VCaP (cell line): Measurements from ENCODE around the gene MYL6B.
A peak's percentile ranks its signal among the peaks of the same experiment; 100 is the strongest.
"Not testable (repeated sequence)": the region's sequence is repeated elsewhere in the genome, so short reads cannot be mapped to it uniquely, and the experiment has no call there.

Source experiments
- H3K27ac ChIP-seq: fragments of 450-650 bp; 2 replicates; pipeline ENCODE4 v1.5.1; 2017
- TF ChIP-seq, protein P1 (sequence below): fragments of 450-650 bp; conservative IDR thresholded peaks from 2 replicates; pipeline ENCODE4 v1.5.1; 2017; ENCODE audit warnings: mild to moderate bottlenecking, moderate library complexity

Gene MYL6B

DNA sequence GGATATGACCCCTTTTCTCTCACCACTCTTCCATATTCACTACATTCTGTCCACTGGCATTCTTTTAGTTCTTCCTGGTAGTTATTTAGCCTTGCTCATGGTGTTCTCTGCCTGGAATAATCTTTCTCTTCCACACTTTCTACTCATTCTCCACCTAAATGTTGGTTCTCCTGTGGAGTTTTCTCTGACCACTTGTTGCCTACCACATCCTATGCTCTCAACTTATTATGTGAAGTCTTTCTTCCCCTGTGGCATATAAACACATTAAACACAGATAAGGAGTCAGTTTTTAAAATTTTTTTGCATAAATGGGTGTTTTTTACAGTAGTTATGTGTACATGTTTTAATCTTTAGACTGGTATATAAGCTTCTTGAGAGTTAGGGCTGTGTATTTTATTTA, 40.2 kb downstream of the MYL6B start:
- TF ChIP-seq, protein P1, sequence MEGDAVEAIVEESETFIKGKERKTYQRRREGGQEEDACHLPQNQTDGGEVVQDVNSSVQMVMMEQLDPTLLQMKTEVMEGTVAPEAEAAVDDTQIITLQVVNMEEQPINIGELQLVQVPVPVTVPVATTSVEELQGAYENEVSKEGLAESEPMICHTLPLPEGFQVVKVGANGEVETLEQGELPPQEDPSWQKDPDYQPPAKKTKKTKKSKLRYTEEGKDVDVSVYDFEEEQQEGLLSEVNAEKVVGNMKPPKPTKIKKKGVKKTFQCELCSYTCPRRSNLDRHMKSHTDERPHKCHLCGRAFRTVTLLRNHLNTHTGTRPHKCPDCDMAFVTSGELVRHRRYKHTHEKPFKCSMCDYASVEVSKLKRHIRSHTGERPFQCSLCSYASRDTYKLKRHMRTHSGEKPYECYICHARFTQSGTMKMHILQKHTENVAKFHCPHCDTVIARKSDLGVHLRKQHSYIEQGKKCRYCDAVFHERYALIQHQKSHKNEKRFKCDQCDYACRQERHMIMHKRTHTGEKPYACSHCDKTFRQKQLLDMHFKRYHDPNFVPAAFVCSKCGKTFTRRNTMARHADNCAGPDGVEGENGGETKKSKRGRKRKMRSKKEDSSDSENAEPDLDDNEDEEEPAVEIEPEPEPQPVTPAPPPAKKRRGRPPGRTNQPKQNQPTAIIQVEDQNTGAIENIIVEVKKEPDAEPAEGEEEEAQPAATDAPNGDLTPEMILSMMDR = no peak

DNA sequence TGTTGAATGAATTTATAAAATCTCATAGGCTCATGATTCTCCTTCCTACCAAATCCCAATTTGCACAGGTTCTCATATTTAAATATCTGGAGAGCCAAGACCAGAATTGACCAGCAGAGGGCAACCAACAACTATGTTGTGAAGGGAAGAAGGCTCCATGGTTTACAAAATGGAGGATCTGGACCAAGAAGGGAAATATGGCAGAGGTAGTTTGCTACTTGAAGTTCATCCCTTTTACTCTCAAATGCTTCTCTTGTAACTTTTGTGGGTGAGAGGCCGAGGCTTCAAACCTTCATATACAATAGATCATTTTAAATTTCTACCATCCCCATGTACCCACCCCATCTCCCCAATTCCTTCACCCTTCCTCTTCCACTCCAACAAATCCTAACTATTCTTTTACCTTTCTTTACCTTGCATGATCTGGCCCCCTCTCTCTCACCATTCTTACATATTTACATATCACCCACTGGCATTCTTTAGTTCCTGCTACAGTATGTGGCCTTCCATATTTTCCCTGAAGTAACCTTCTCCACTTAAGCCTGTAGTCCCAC, 40.7 kb downstream of the MYL6B start:
- peak overlapping the region; percentile 19; the same call in 1 of the 2 replicates for H3K27ac ChIP-seq
- TF ChIP-seq, protein P1 = peak; percentile 93

More for the DNA sequence above, 40.2 kb downstream of the MYL6B start:
- H3K27ac ChIP-seq = no peak overlapping the region

DNA sequence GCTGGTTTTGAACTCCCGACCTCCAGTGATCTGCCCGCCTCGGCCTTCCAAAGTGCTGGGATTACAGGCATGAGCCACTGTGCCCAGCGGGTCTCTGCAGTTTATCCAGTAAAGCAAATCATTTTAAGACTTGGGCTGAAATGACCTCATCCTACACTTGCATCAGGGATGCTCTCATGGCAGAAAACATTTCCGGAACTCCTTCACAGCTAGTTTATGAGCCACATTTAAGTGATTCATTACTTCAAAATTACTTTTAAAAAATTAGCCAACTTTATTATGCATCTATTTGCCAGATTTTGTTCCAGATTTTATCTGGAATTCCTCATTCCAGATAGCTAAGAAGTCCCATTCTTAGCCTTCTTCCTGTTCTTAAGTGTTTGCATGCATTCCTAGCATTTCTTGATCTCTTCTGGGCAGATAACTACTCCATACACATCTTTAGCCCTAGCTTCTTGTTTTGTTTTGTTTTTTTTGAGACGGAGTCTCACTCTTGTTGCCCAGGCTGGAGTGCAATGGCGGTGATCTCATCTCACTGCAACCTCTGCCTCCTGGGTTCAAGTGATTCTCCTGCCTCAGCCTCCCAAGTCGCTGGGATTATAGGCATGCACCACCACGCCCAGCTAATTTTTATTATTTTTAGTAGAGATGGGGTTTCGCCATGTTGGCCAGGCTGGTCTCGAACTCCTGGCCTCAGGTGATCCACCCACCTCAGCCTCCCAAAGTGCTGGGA, 44.6 kb downstream of the MYL6B start:
- H3K27ac ChIP-seq = not testable (repeated sequence)

DNA sequence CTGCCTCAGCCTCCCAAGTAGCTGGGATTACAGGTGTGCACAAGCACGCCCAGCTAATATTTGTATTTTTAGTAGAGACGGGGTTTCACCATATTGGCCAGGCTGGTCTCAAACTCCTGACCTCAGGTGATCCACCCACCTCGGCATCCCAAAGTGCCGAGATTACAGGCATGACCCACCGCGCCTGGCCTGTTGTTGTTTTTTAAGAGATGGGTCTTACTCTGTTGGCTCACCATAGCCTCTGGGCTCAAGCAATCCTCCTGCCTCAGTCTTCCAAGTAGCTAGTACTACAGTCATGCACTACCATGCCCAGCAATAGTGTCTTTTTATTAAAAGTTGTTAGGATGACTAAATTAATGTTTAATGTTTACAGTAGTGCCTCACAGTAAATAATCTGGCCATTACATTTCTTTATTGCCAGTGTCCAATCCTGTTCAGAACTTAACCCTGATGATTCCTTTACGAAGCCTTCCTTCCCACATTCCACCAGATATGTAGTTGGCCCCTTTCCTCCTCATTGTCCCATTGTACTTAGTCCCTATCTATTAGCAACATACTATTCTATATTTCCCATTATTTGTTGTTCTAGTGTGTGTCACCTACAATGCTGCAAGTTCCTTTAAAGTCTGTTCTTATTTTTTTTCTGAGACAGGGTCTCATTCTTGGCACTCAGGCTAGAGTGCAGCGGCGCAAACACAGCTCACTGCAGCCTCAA, 45.7 kb downstream of the MYL6B start:
- TF ChIP-seq, protein P1 = no peak
- H3K27ac ChIP-seq = no peak overlapping the region

DNA sequence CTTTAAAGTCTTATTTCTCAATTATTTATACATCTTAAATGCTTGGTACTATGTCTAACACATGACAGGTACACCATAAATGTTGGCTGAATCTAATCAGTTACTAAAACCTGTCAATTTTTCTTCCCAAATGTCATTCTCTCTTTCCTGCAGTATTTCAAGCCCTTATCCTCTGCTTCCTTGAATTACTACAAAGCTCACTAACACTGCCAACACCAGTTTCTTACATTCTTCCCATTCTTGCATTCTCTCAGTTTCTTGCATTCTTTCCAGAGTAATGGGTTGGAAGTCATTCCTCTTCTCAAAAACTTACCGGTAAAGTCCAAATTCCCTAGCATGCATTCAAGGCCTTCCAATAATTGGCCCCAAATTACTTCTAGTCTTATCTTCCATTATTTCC, 46.4 kb downstream of the MYL6B start:
- TF ChIP-seq, protein P1 = no peak
- no peak overlapping the region for H3K27ac ChIP-seq

DNA sequence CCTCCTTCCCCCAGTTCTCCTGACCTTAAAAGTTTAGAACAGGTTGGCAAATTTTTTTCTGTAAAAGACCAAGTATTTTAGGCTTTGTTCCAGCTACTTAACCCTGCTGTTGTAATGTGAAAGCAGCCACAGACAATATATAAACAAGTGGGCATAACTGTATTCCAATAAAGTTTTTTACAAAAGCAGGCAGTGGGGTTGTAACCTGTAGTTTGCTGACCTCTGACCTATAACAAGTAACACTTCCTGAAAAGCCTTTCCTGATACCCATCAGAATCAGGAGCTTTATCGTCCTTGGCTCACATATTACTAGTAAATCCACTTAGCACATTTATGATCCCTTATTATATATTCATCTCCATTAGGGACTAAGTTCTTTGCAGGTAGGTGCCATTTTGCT, 50.0 kb downstream of the MYL6B start:
- H3K27ac ChIP-seq = peak overlapping the region; percentile 44

DNA sequence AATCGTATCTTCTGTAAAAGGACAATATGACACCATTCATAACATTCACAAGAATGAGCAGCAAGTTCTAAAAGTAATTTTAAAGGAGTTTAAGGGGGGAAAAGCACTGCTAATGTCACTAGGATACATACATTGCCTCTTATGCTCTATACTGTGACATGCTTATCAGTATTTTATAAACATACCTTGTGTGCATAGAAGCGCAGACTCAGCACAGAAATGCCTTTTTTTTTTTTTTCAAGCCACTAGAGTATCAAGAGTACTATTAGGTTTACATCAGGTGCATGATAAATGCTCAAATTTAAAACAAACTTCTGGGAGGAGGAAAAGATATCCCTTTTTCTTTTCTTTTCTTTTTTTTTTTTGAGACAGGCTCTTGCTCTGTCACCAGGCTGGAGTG, 50.5 kb downstream of the MYL6B start:
- TF ChIP-seq, protein P1 = no peak

More for the DNA sequence above, 50.0 kb downstream of the MYL6B start:
- TF ChIP-seq, protein P1 = no peak

More for the DNA sequence above, 50.5 kb downstream of the MYL6B start:
- peak overlapping the region; percentile 44 for H3K27ac ChIP-seq
